HG02981 (cell line): Measurements from ENCODE around the gene ZNF473.
"Not testable (repeated sequence)": the region's sequence is repeated elsewhere in the genome, so short reads cannot be mapped to it uniquely, and the experiment has no call there.

Source experiments
- ATAC-seq: cut with Tn5 transposase; IDR thresholded peaks from one replicate; pipeline ENCODE4 v1.9.1; 2021; ENCODE audit warnings: mild to moderate bottlenecking, moderate library complexity; ENCODE audit not compliant: unreplicated experiment

Gene ZNF473

DNA sequence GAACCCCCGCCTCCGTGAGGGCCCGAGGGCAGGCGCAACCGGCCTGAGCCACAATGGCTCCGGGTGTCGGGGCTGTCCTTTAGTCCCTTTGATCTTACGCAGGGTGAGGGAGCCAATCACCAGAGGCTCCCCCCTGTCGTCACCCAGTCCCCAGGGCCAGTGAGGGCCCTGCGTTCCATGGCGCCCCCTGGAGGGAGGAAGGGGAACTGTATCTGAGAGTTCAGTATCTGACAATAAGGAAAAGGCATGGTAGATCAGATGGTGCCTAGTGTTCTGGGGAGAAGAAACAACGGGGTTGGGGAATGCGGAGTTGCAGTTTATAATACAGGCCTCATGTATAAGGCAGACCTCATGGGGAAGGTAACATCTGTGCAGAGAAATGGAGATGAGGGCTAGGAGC lies 72.1 kb downstream of the ZNF473 start:
- ATAC-seq = not testable (repeated sequence)

DNA sequence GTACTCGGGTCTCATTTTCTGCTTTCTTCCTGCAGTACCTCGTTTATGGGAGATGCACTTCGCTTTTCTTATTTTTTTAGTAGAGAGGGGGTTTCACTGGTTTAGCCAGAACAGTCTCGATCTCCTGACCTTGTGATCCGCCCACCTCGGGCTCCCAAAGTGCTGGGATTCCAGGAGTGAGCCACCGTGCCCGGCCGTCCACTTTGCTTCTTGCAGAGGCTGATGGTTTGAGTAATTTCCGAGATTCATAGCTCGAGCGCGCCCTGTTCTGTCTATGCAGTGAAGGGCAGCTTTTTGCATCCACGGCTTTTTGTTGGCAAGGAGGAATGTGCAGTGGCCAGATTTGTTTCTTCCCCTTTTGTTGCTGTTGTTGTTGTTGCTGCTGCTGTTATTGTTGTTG lies 73.1 kb downstream of the ZNF473 start:
- not testable (repeated sequence) for ATAC-seq

DNA sequence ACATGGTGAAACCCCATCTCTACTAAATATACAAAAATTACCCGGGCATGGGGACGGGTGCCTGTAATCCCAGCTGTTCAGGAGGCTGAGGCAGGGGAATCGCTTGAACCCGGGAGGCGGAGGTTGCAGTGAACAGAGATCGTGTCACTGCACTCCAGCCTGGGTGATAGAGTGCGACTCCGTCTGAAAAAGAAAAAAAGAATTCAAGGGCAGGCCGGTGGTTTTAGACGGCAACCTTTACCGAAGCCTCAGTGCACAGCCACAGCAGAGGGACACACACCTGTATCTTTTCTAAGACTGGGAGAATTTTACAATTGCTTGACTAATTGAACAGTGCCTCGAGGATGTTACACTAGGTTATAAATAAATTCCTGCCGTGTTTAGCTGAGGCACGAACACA lies 73.9 kb downstream of the ZNF473 start:
- not testable (repeated sequence) for ATAC-seq

DNA sequence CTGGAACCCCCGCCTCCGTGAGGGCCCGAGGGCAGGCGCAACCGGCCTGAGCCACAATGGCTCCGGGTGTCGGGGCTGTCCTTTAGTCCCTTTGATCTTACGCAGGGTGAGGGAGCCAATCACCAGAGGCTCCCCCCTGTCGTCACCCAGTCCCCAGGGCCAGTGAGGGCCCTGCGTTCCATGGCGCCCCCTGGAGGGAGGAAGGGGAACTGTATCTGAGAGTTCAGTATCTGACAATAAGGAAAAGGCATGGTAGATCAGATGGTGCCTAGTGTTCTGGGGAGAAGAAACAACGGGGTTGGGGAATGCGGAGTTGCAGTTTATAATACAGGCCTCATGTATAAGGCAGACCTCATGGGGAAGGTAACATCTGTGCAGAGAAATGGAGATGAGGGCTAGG lies 75.1 kb downstream of the ZNF473 start:
- ATAC-seq = not testable (repeated sequence)
